GM12878 (cell line): ENCODE measurements around the gene MYH7B. TPM values are rescaled to one million over a fixed set of nuclear protein-coding genes. Genes with fewer than 3 reads are reported as not detected.

Experiments
- ATAC-seq: fragments of 200-7000 bp; cut with Tn5 transposase; 3 replicates; pipeline ENCODE4 v1.9.1; 2020; ENCODE audit warnings: mild to moderate bottlenecking, moderate library complexity
- BruUV-seq: library from RNA; stranded (reverse); fragments of 400-500 nt; replicated peaks from 2 replicates; lab custom pipeline; 2021; lab: Mats Ljungman, UMichigan
- CTCF ChIA-PET: fragments of 300-600 bp; sonication (Branson Sonifier 250); formaldehyde crosslinking; extraction: SDS; loops from one replicate; lab custom pipeline; 2021; ENCODE audit warnings: inconsistent platforms; lab: Yijun Ruan, JAX
- POLR2A ChIA-PET: fragments of 350-600 bp; formaldehyde crosslinking; extraction: SDS; loops from one replicate; lab custom pipeline; 2021; ENCODE audit warnings: inconsistent platforms; lab: Charles Lee
- RAD21 ChIA-PET: fragments of 300-600 bp; sonication (Branson Sonifier 250); formaldehyde crosslinking; loops from one replicate; lab custom pipeline; 2023; ENCODE audit warnings: antibody characterized with exemption; ENCODE audit not compliant: unreplicated experiment; lab: Charles Lee
- SMC1A ChIA-PET: fragments of 300-600 bp; sonication (Branson Sonifier 250); formaldehyde crosslinking; loops from one replicate; lab custom pipeline; 2023; ENCODE audit not compliant: unreplicated experiment, uncharacterized antibody; lab: Charles Lee
- DNase-seq: peaks from one replicate; pipeline ENCODE4 v3.0.0-alpha.2; 2011; ENCODE audit warnings: low read depth, low spot score
- FAIRE-seq: peaks from 3 replicates; lab custom pipeline; 2011; peaks lifted over from hg19 to GRCh38; lab: Jason Lieb, UNC
- H2AFZ ChIP-seq: 2 replicates; pipeline ENCODE4 v1.6.0; 2011; ENCODE audit warnings: low read depth, low read length, control low read depth; ENCODE audit not compliant: control insufficient read depth
- H3K27ac ChIP-seq: 2 replicates; pipeline ENCODE4 v1.5.1; 2011; ENCODE audit warnings: control low read depth; ENCODE audit not compliant: control insufficient read depth, insufficient read depth
- H3K27me3 ChIP-seq, 2 experiments: replicated peaks in 1 of 2; 2 replicates each; pipeline versions ENCODE4 v1.6.0 to v1.6.1; 2011; ENCODE audit warnings: low read length in 1 of 2; ENCODE audit not compliant: control insufficient read depth in 2 of 2, insufficient read depth in 2 of 2
- H3K36me3 ChIP-seq, 2 experiments: 2 replicates each; pipeline ENCODE4 v1.5.1; 2011; ENCODE audit warnings: low read length in 1 of 2; ENCODE audit not compliant: control insufficient read depth in 2 of 2, insufficient read depth in 2 of 2
- H3K4me1 ChIP-seq: 2 replicates; pipeline ENCODE4 v1.6.1; 2011; ENCODE audit warnings: mild to moderate bottlenecking, low read length, moderate library complexity, mixed read lengths; ENCODE audit not compliant: control insufficient read depth, insufficient read depth
- H3K4me2 ChIP-seq: 2 replicates; pipeline ENCODE4 v1.6.0; 2011; ENCODE audit warnings: control low read depth; ENCODE audit not compliant: control insufficient read depth, insufficient read depth
- H3K4me3 ChIP-seq: fragments of 200-600 bp; sonication (generic); 2 replicates; pipeline ENCODE4 v1.5.1; 2016
- H3K79me2 ChIP-seq: 2 replicates; pipeline ENCODE4 v1.6.0; 2011; ENCODE audit warnings: low read length; ENCODE audit not compliant: control insufficient read depth, insufficient read depth
- H3K9ac ChIP-seq: 2 replicates; pipeline ENCODE4 v1.8.0; 2011; ENCODE audit warnings: low read length, control low read depth, mixed read lengths; ENCODE audit not compliant: control insufficient read depth, insufficient read depth
- H3K9me3 ChIP-seq: replicated peaks from 3 replicates; pipeline ENCODE4 v1.5.1; 2011; ENCODE audit warnings: mild to moderate bottlenecking, low read length; ENCODE audit not compliant: control insufficient read depth, insufficient read depth
- H4K20me1 ChIP-seq: 2 replicates; pipeline ENCODE4 v1.6.0; 2011; ENCODE audit not compliant: control insufficient read depth, insufficient read depth
- CBFB ChIP-seq: IDR thresholded peaks from 2 replicates; pipeline ENCODE4 v1.6.1; 2016; ENCODE audit warnings: antibody characterized with exemption, low read depth
- HDGF ChIP-seq: fragments of 450-650 bp; IDR thresholded peaks from 2 replicates; pipeline ENCODE4 v1.6.1; 2016; ENCODE audit warnings: antibody characterized with exemption
- RFX5 ChIP-seq: IDR thresholded peaks from 2 replicates; pipeline ENCODE4 v1.6.1; 2011; ENCODE audit warnings: low read depth, low read length, improper control_type of control experiment
- SRF ChIP-seq, 2 experiments: IDR thresholded peaks; 2 replicates each; pipeline ENCODE4 v1.6.1; 2011; ENCODE audit warnings: low read depth in 2 of 2, low read length in 2 of 2, mild to moderate bottlenecking in 1 of 2, moderate library complexity in 1 of 2
- TCF3 ChIP-seq: IDR thresholded peaks from 2 replicates; pipeline ENCODE4 v1.6.1; 2012; ENCODE audit warnings: low read depth, mild to moderate bottlenecking, low read length, borderline replicate concordance; ENCODE audit not compliant: insufficient read depth
- ZSCAN29 ChIP-seq: fragments of 450-650 bp; IDR thresholded peaks from 2 replicates; pipeline ENCODE4 v1.6.1; 2017; ENCODE audit warnings: mild to moderate bottlenecking, moderate library complexity
- WGBS: methylation state at CpG from one replicate; pipeline ENCODE4 v1.1.6; 2016; ENCODE audit warnings: low lambda C conversion rate; ENCODE audit not compliant: insufficient replicate concordance, insufficient coverage; ENCODE audit errors: missing lambda C conversion rate; 5-methylcytosine and 5-hydroxymethylcytosine counted together
- in situ Hi-C: fragments of 300-500 bp; cut with MboI; formaldehyde crosslinking; loops from 9 replicates; pipeline ENCODE4 v1.14.3; 2018; ENCODE audit warnings: mixed read lengths
- intact Hi-C: fragments of 100-400 bp; cut with micrococcal nuclease; formaldehyde crosslinking; loops from one replicate; pipeline ENCODE4 v1.14.2; 2022; ENCODE audit not compliant: unreplicated experiment
- polyA plus RNA-seq, 11 experiments: library from polyadenylated mRNA; depleted of rRNA in 4 of 11; unstranded in 6 of 11; stranded (reverse) in 5 of 11; fragments of >200 nt; fragmentation: Nextera tagmentation in 4 of 11; fragmentation: Illumina TruSeq in 1 of 11; extraction: Ambion mirVana in 4 of 11; extraction: Trizol in 1 of 11; gene quantifications; 1 replicate in 1 of 11; 2 replicates in 10 of 11; pipeline versions ENCODE4 v1.2.1 to v1.2.3, GENCODE V29; 2011 to 2016; ENCODE audit warnings: inconsistent platforms in 2 of 11, missing spikeins in 2 of 11, low read depth in 1 of 11
- total RNA-seq, 4 experiments: library from RNA; depleted of rRNA in 3 of 4; stranded (reverse); fragments of >200 nt in 3 of 4; fragmentation: Illumina TruSeq in 1 of 4; extraction: Trizol in 1 of 4; gene quantifications; 2 replicates each; pipeline versions ENCODE4 v1.2.1 to v1.2.3, GENCODE V29; 2013 to 2021
- TF ChIP-seq, protein P1 (sequence below): fragments of 450-650 bp; IDR thresholded peaks from 2 replicates; pipeline ENCODE4 v1.6.1; 2017; ENCODE audit warnings: mild to moderate bottlenecking
- TF ChIP-seq, protein P2 (sequence below): fragments of 450-650 bp; formaldehyde crosslinking; IDR thresholded peaks from 2 replicates; pipeline ENCODE4 v1.4.0; 2020; ENCODE audit warnings: mild to moderate bottlenecking, moderate library complexity

Gene MYH7B
- total and polyA plus RNA-seq, 10 of the 15 experiments (the other 5 are each of a cell fraction or from before 2014, with no cell fraction given): 0.01 to 0.40 (median 0.20) TPM; not detected in 3

DNA sequence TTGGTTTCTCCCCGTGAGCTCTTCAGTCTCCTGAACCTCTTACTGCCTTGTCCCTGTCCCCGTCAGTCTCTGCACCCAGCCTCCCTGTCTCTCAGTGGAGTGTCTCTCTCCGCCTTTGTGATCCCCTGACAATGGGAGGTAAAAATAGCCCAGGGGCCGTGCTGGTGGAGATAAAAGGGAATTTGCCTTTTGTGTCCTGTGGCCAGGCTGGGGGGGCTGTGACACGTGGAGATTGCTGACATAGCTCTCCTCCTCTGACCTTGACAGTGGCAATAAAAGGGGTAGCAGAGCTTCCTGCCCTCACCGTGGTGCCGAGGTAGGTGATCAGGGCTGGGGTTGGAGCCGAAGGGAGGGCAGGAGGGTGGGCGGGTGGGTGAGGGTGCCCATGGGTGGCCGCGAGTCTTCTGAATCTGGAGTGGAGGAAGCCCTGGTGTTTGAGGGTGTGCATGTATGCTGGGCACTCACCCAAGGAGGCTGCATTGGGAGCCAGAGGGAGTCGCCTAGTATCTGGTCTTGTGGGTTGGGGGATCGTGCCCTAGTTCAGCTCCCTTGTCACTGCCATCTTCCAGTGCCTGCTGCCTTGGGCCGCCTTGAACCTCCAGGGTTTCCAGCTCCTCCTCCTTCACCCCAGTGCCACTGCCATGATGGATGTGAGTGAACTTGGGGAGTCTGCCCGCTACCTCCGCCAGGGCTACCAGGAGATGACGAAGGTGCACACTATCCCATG, 21.9 kb downstream of the MYH7B start:
- WGBS: 50% methylated on average over 17 of the region's 17 CpGs
- TF ChIP-seq, protein P1, sequence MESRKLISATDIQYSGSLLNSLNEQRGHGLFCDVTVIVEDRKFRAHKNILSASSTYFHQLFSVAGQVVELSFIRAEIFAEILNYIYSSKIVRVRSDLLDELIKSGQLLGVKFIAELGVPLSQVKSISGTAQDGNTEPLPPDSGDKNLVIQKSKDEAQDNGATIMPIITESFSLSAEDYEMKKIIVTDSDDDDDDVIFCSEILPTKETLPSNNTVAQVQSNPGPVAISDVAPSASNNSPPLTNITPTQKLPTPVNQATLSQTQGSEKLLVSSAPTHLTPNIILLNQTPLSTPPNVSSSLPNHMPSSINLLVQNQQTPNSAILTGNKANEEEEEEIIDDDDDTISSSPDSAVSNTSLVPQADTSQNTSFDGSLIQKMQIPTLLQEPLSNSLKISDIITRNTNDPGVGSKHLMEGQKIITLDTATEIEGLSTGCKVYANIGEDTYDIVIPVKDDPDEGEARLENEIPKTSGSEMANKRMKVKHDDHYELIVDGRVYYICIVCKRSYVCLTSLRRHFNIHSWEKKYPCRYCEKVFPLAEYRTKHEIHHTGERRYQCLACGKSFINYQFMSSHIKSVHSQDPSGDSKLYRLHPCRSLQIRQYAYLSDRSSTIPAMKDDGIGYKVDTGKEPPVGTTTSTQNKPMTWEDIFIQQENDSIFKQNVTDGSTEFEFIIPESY: no peak
- no peak for TF ChIP-seq TCF3
- TF ChIP-seq HDGF: no peak
- TF ChIP-seq ZSCAN29: no peak
- TF ChIP-seq, protein P2, sequence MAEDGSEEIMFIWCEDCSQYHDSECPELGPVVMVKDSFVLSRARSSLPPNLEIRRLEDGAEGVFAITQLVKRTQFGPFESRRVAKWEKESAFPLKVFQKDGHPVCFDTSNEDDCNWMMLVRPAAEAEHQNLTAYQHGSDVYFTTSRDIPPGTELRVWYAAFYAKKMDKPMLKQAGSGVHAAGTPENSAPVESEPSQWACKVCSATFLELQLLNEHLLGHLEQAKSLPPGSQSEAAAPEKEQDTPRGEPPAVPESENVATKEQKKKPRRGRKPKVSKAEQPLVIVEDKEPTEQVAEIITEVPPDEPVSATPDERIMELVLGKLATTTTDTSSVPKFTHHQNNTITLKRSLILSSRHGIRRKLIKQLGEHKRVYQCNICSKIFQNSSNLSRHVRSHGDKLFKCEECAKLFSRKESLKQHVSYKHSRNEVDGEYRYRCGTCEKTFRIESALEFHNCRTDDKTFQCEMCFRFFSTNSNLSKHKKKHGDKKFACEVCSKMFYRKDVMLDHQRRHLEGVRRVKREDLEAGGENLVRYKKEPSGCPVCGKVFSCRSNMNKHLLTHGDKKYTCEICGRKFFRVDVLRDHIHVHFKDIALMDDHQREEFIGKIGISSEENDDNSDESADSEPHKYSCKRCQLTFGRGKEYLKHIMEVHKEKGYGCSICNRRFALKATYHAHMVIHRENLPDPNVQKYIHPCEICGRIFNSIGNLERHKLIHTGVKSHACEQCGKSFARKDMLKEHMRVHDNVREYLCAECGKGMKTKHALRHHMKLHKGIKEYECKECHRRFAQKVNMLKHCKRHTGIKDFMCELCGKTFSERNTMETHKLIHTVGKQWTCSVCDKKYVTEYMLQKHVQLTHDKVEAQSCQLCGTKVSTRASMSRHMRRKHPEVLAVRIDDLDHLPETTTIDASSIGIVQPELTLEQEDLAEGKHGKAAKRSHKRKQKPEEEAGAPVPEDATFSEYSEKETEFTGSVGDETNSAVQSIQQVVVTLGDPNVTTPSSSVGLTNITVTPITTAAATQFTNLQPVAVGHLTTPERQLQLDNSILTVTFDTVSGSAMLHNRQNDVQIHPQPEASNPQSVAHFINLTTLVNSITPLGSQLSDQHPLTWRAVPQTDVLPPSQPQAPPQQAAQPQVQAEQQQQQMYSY (CRISPR knock-in tag): no peak
- no peak for TF ChIP-seq RFX5
- TF ChIP-seq CBFB: no peak
- no peak for TF ChIP-seq SRF (IDR thresholded peaks at IDR 0.05; ENCODE audit: low read depth in 2 of 2, low read length in 2 of 2)
- ATAC-seq: no peak
- Histone ChIP-seq H3K36me3 (no peaks in the 10 kb centered on the region), H3K4me3 (no peak overlapping the region), H3K4me2 (no peak overlapping the region), H3K9ac (no peak overlapping the region), H3K9me3 (no peaks in the 10 kb centered on the region), H3K79me2 (no peaks in the 10 kb centered on the region), H3K27ac (no peak overlapping the region), H3K27me3 (no peaks in the 10 kb centered on the region), H3K4me1 (no peaks in the 10 kb centered on the region), H2AFZ (no peak overlapping the region), H4K20me1 (no peaks in the 10 kb centered on the region)
- RAD21 ChIA-PET: no interaction called here
- FAIRE-seq: no peak
- intact Hi-C loops: no loop called here
- CTCF ChIA-PET: interaction anchor here (0.6 kb wide), 1 partner anchor 91 kb away, joined by 3 read pairs; no protein-coding TSS in a partner anchor
- SMC1A ChIA-PET: interaction anchor here (1.7 kb wide), 1 partner anchor 34 kb away, joined by 5 read pairs; no protein-coding TSS in a partner anchor
- no peak for DNase-seq
- BruUV-seq: no TSS peak
- in situ Hi-C loops: no loop called here
- POLR2A ChIA-PET: no interaction called here
